ENCODE results near the gene KAT6B.
"Not testable (repeated sequence)": the region's sequence is repeated elsewhere in the genome, so short reads cannot be mapped to it uniquely, and the experiment has no call there.

Gene KAT6B

DNA sequence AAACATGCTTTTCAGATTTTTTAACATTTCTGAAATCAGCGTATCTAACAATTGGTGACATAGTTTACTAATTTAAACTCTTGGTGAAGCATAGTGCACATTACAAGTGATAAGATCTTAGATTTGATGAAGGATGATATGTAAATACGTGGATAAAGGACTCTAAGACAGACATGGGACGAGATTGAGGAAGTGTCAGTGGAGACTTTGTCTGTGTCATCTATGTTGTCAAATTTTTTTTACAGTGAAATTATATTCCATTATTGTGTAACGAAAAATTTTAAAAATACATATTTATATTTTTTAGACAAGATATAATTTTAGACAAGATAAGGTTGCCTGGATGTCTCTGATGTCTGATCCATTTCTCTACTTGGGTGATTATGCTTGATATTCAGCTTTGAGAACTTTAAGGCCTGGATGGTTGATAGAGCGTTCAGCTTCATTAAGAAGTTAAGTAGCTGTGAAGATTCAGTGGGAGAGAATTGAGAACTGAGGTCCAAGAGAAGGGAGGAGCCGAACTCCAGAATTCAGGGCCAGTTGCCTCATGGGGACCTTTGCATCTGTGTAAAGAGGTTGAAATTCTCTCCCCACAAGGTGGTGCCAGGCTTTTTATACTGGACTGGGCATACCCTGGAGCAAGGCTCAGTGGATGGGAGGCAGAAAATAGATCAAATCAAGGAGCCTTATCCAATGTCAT lies 62.7 kb downstream of the KAT6B start:
- Histone ChIP-seq H3K27ac (no peak overlapping the region), H3K4me3 (no peak overlapping the region)
- DNase-seq (ENCODE audit: low spot score) = no peak
- TF ChIP-seq, protein P1, sequence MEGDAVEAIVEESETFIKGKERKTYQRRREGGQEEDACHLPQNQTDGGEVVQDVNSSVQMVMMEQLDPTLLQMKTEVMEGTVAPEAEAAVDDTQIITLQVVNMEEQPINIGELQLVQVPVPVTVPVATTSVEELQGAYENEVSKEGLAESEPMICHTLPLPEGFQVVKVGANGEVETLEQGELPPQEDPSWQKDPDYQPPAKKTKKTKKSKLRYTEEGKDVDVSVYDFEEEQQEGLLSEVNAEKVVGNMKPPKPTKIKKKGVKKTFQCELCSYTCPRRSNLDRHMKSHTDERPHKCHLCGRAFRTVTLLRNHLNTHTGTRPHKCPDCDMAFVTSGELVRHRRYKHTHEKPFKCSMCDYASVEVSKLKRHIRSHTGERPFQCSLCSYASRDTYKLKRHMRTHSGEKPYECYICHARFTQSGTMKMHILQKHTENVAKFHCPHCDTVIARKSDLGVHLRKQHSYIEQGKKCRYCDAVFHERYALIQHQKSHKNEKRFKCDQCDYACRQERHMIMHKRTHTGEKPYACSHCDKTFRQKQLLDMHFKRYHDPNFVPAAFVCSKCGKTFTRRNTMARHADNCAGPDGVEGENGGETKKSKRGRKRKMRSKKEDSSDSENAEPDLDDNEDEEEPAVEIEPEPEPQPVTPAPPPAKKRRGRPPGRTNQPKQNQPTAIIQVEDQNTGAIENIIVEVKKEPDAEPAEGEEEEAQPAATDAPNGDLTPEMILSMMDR (IDR thresholded peaks at IDR 0.05) = no peak

DNA sequence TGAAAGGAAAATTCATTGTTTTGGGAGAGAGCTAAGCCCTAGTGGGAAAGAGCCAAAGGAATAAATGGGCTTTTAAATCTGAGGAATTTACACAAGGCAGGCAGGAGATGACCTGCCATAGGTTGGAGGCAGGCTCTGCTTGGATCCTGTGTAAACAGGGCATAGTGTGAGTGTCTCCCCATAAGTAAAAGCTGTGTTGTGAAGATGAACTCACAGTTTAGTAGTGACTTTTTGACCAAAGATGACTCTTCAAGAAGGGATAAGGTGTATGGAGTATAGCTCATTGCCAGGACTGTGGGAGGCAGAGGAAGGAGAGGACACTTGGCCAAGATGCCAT lies 63.2 kb downstream of the KAT6B start:
- Histone ChIP-seq H3K27ac (no peak overlapping the region), H3K4me3 (no peak overlapping the region)
- no peak for DNase-seq (ENCODE audit: low spot score)
- TF ChIP-seq, protein P1 (IDR thresholded peaks at IDR 0.05) = no peak

DNA sequence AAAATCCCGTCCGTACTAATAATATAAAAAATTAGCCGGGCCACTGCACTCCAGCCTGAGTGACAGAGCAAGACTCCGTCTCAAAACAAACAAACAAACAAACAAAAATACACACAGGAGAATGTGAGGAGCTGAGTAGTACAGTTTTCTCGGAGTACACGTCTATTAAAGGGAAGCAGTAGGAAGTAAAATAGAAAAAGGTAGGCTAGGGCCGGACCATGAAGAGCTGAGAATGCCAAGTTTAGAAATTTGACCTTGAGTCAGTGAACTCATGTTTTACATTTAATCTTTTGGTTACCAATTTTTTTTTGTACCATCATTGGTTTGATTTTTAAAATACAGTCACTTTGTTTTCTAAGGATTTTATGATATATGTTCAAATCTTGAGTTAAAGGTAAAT lies 64.1 kb downstream of the KAT6B start:
- no peak for DNase-seq (ENCODE audit: low spot score)
- Histone ChIP-seq H3K27ac (no peak overlapping the region), H3K4me3 (no peak overlapping the region)
- TF ChIP-seq, protein P1 (IDR thresholded peaks at IDR 0.05) = no peak

DNA sequence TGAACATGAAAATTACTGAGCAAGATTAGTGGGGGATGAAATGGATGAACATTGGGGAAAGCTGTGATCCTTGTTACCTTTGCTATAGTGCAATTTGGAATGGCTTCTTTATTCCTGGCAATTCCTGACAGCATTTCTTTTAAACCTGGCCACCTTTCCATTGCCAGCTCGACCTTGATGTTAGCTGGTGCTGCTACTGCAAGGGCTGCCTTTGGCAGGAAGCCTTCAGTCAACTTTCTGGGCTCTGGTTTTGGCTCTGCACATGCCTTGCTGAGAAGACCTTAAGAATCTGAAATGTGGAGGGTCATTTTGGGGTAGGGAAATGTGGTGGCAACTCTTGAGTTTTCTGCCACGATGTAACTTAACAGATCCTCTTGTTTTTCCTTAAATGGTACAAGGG lies 64.7 kb downstream of the KAT6B start:
- DNase-seq (ENCODE audit: low spot score) = no peak
- H3K27ac ChIP-seq = no peak overlapping the region
- TF ChIP-seq, protein P1 (IDR thresholded peaks at IDR 0.05) = no peak
- no peak overlapping the region for H3K4me3 ChIP-seq

DNA sequence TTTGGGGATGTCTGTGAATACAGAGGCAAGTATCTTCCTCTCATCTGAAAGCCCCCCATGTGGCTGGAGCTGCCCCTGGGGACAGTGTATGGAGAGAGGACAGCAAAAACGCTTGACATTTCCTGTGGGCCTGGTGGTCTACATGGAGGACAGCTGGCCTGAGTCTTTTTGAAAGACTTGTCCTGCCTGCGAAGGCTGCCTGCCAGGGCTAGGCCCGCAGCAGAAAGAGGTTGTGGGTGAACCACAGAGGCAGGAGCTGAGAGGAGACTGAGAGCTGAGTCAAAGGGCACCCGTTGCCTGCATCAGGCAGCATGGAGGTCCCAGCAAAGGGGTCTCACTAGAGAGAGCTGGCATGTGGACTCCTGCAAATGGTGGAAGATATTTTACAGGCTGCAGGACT lies 66.4 kb downstream of the KAT6B start:
- H3K27ac ChIP-seq = no peak overlapping the region
- TF ChIP-seq, protein P1 (IDR thresholded peaks at IDR 0.05) = no peak

DNA sequence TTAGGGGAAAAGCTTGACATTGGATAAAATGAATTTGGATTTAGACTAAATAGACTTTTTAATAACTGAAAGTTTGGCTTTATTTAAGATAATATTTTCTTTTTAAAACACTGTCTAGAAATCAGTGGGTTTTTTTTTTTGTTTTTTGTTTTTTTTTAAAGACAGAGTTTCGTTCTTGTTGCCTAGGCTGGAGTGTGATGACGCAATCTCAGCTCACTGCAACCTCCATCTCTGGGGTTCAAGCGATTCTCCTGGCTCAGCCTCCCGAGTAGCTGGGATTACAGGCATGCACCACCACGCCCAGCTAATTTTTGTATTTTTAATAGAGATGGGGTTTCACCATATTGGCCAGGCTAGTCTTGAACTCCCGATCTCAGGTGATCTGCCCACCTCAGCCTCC lies 66.9 kb downstream of the KAT6B start:
- H3K4me3 ChIP-seq; H3K27ac ChIP-seq; DNase-seq (ENCODE audit: low spot score): not testable (repeated sequence)

More for the DNA sequence above, 66.4 kb downstream of the KAT6B start:
- no peak overlapping the region for H3K4me3 ChIP-seq
- DNase-seq (ENCODE audit: low spot score) = no peak

DNA sequence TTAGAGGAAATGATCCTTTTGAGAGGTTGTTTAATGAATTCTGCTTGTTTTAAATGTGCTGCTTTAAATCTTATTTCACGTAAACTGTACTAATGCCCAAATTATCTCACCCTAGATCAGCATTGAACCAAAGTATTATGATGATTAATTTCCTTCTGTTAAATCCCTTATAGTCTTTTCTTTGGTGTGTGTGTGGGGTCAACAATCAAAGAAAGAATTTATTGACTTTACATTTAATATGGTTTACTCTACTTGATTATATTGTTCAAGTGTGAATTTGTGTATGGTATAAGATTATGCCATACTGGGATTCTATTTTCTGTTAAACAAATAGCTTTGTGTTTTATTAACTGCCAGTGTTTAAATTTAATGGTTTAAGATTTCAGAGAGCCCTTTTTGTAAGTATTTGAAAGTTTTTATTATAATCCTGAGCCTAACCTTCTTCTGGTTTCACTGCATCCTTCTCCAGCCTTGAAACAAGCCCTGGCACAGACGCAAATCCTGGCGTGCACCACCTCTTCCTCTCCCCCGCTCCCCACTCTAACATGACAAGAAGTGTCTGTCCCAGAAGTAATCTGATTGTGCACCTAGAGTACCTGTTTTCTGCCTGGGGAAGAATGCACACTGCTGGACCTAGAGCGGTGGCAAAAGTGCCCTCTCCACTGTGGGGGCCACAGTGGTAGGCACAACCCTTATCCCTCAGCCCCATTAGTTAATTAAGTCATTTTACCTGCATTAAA lies 70.6 kb downstream of the KAT6B start:
- TF ChIP-seq, protein P1 (IDR thresholded peaks at IDR 0.05) = no peak
- Histone ChIP-seq H3K4me3 (no peak overlapping the region), H3K27ac (no peak overlapping the region)
- DNase-seq (ENCODE audit: low spot score) = no peak

All from coronary artery (tissue), 2 donors.